ENCODE results near the gene ZNF345.

The ZNF345 gene

DNA sequence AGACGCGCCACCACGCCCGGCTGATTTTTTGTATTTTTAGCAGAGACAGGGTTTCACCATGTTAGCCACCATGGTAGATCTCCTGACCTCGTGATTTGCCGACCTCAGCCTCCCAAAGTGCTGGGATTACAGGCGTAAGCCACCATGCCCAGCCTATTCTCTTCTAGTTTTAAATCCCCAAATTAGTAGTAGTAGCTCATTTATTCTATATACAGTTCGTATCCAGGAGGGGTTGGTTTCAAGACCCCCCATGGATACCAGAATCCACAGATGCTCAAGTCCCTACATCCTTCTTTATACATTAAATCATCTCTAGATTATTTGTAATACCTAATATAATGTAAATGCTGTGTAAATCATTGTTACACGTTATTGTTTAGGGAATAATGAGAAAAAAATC, 67.4 kb downstream of the ZNF345 start:
- TF ChIP-seq CTCF (conservative IDR thresholded peaks at IDR 0.05; ENCODE audit: low read length): no peak
- no peak for DNase-seq (ENCODE audit: low read depth)
- H3K4me3 ChIP-seq (ENCODE audit: low read length): no peak overlapping the region

Data from AG10803 (cell line).